ENCODE data around the gene LMF2. TPM values are rescaled to one million over a fixed set of nuclear protein-coding genes. Genes with fewer than 3 reads are reported as not detected.

Gene LMF2
- total RNA-seq, 2 experiments from 2014 or later = 107 to 114 TPM

DNA sequence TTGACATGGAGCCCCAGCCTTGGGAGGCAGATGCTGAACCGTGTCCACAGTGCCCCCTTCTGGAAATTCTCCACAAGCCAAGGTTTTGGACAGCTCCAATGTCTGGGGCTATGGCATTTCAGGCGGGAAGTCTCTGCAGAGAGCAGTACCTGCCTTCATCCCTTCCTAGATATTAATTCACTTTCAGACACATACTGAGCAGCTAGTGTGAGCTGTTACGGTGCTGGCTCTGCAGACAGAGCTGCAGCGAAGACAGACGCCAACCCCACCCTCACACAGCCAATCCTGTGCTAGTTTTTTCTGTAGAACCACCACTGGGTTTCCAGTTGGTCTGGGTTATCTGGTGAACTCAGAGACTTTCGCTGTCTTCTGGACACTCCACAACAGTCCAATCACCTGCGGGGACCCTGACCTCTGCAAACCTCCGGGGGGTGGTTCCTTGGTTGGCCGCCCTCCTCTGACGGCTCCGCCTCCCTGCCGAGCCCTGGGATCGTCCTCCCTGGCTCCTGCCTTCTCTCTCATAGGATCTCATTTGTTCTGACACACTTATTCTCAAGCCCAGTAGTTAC, 9.1 kb downstream of the LMF2 start:
- H3K27me3 Mint-ChIP-seq = no peaks in the 10 kb centered on the region
- Histone ChIP-seq H3K36me3 (ENCODE audit: insufficient read depth, low read length) (peaks cover 13% of the 10 kb centered on the region), H3K4me1 (ENCODE audit: insufficient read depth, low read length) (peaks cover 5% of the 10 kb centered on the region), H3K27ac (ENCODE audit: low read depth in 1 of 2, low read length in 2 of 2) (no peak overlapping the region), H3K4me3 (ENCODE audit: low read length) (no peak overlapping the region), H3K9me3 (ENCODE audit: control insufficient read depth in 1 of 2, insufficient read depth in 1 of 2, low read length in 2 of 2) (no peaks in the 10 kb centered on the region), H3K27me3 (ENCODE audit: control insufficient read depth in 1 of 2, insufficient read depth in 2 of 2, low read length in 2 of 2) (no peaks in the 10 kb centered on the region)
- ATAC-seq (ENCODE audit: poor library complexity) = peak; percentile 97
- intact Hi-C loops (cut with DNase I, micrococcal nuclease) = loop anchor here (1.0 to 5.0 kb wide), 4 partner anchors 46 to 246 kb away; partner anchors contain the start of gene HDAC10 (in 1 of the 2)
- no peak overlapping the region for H3K4me3 Mint-ChIP-seq
- peak; percentile 52 to 84 (median 64) for DNase-seq
- ChIA-PET POLR2A (interaction anchor here (0.6 to 1.9 kb wide), 10 partner anchors 10 to 123 kb away, joined by 3 to 11 read pairs (median 4); partner anchors contain the start of genes CHKB, LMF2, NCAPH2 and SCO2), CTCF (interaction anchor here (0.6 to 2.4 kb wide), 15 partner anchors 9 to 222 kb away, joined by 3 to 21 read pairs (median 4); partner anchors contain the start of genes LMF2, NCAPH2, SBF1 and SCO2)
- H3K9me3 Mint-ChIP-seq = no peaks in the 10 kb centered on the region
- H3K36me3 Mint-ChIP-seq (ENCODE audit: low read depth) = peaks cover 4% of the 10 kb centered on the region
- H3K27ac Mint-ChIP-seq = no peak overlapping the region
- TF ChIP-seq, protein P1, sequence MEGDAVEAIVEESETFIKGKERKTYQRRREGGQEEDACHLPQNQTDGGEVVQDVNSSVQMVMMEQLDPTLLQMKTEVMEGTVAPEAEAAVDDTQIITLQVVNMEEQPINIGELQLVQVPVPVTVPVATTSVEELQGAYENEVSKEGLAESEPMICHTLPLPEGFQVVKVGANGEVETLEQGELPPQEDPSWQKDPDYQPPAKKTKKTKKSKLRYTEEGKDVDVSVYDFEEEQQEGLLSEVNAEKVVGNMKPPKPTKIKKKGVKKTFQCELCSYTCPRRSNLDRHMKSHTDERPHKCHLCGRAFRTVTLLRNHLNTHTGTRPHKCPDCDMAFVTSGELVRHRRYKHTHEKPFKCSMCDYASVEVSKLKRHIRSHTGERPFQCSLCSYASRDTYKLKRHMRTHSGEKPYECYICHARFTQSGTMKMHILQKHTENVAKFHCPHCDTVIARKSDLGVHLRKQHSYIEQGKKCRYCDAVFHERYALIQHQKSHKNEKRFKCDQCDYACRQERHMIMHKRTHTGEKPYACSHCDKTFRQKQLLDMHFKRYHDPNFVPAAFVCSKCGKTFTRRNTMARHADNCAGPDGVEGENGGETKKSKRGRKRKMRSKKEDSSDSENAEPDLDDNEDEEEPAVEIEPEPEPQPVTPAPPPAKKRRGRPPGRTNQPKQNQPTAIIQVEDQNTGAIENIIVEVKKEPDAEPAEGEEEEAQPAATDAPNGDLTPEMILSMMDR (IDR thresholded peaks at IDR 0.05) = peak; percentile 79
- H3K4me1 Mint-ChIP-seq (ENCODE audit: low read depth) = peaks cover 9% of the 10 kb centered on the region

DNA sequence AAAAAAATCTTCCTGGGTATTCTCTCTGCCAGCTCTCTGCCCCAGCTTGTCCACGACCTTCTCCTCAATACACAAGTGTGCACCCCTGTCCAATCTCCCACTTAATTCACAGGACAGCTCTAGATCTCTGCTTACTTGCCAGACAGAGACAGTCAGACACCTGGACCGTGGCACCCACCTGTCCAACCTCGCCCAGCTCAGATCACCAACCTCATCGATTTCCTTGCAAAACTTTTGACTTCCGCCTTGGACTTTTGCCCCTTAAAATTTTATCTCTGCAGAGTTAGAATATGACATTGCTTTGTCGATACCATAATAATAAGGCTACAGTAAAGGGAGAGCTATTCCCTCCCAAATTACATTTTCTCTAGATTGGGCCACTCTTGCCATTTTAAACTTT, 10.4 kb downstream of the LMF2 start:
- Histone ChIP-seq H3K4me1 (ENCODE audit: insufficient read depth, low read length) (peaks cover 5% of the 10 kb centered on the region), H3K9me3 (ENCODE audit: control insufficient read depth in 1 of 2, insufficient read depth in 1 of 2, low read length in 2 of 2) (no peaks in the 10 kb centered on the region), H3K36me3 (ENCODE audit: insufficient read depth, low read length) (peaks cover under 1% of the 10 kb centered on the region), H3K27me3 (ENCODE audit: control insufficient read depth in 1 of 2, insufficient read depth in 2 of 2, low read length in 2 of 2) (no peaks in the 10 kb centered on the region), H3K27ac (ENCODE audit: low read depth in 1 of 2, low read length in 2 of 2) (no peak overlapping the region), H3K4me3 (ENCODE audit: low read length) (no peak overlapping the region)
- intact Hi-C loops (cut with DNase I, micrococcal nuclease) = loop anchor here (2.0 to 5.0 kb wide), 4 partner anchors 38 to 245 kb away; partner anchors contain the start of gene HDAC10 (in 1 of the 2)
- no peak for ATAC-seq (ENCODE audit: poor library complexity)
- POLR2A ChIA-PET = interaction anchor here (0.6 to 1.4 kb wide), 3 partner anchors 27 to 124 kb away, joined by 3 to 7 read pairs (median 3); no protein-coding TSS in a partner anchor
- TF ChIP-seq, protein P1 (IDR thresholded peaks at IDR 0.05) = no peak
- H3K4me3 Mint-ChIP-seq = no peak overlapping the region
- no peaks in the 10 kb centered on the region for H3K27me3 Mint-ChIP-seq
- CTCF ChIA-PET = interaction anchor here (1.4 to 2.4 kb wide), 6 partner anchors 18 to 221 kb away, joined by 4 to 21 read pairs (median 6); partner anchors contain the start of genes SCO2 and SYCE3
- H3K4me1 Mint-ChIP-seq (ENCODE audit: low read depth) = peaks cover 9% of the 10 kb centered on the region
- peaks cover 2% of the 10 kb centered on the region for H3K36me3 Mint-ChIP-seq (ENCODE audit: low read depth)
- no peaks in the 10 kb centered on the region for H3K9me3 Mint-ChIP-seq
- H3K27ac Mint-ChIP-seq = no peak overlapping the region
- no peak for DNase-seq

DNA sequence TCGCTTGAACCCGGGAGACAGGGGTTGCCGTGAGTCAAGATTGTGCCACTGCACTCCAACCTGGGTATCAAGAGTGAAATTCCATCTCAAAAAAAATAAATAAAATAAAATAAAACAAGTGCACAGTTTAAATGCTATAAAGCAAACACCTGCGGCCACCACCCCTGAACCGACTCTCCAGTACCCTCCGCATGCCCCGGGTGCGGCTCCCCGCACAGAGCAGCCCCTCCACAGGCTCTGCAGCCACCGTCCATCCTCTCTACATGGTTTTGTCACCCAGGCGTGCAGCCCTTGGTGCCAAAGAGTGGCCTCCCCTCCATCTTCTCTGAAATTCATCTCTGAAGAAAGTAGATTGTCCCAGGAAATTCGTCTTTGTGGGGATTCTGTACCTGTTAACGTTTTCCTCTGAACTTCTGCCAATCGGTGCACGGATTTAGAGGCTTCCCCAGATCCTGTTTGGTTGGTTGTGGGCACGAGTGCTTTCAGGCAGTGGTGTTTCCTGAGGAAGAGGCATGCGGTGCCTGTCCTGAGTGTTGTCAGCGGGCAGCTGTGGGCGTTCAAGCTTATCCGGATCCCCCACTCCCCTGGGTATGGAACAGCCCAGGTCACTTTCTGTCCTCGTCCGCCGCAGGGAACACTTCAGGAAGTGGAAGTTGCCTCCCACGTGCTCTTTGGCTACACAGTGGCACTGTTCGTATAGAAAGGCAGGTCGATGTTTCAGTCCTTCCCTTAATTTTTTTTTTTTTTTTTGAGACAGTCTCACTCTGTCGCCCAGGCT, 16.8 kb downstream of the LMF2 start:
- intact Hi-C loops (cut with DNase I, micrococcal nuclease) = no loop called here
- ChIA-PET POLR2A (no interaction called here), CTCF (no interaction called here)
- H3K27ac ChIP-seq (ENCODE audit: low read depth in 1 of 2, low read length in 2 of 2) = no peak overlapping the region
- peaks cover 12% of the 10 kb centered on the region for H3K4me1 ChIP-seq (ENCODE audit: insufficient read depth, low read length)
- H3K4me1 Mint-ChIP-seq (ENCODE audit: low read depth) = peaks cover 12% of the 10 kb centered on the region
- H3K9me3 Mint-ChIP-seq = no peaks in the 10 kb centered on the region
- H3K36me3 Mint-ChIP-seq (ENCODE audit: low read depth) = no peaks in the 10 kb centered on the region
- H3K4me3 Mint-ChIP-seq = peak overlapping the region; percentile 48
- H3K9me3 ChIP-seq (ENCODE audit: control insufficient read depth in 1 of 2, insufficient read depth in 1 of 2, low read length in 2 of 2) = no peaks in the 10 kb centered on the region
- H3K27me3 Mint-ChIP-seq = no peaks in the 10 kb centered on the region
- H3K36me3 ChIP-seq (ENCODE audit: insufficient read depth, low read length) = no peaks in the 10 kb centered on the region
- H3K4me3 ChIP-seq (ENCODE audit: low read length) = no peak overlapping the region
- H3K27me3 ChIP-seq (ENCODE audit: control insufficient read depth in 1 of 2, insufficient read depth in 2 of 2, low read length in 2 of 2) = no peaks in the 10 kb centered on the region
- TF ChIP-seq, protein P1 (IDR thresholded peaks at IDR 0.05) = no peak
- ATAC-seq (ENCODE audit: poor library complexity) (no peak), DNase-seq (peak in 2 of 14 experiments; percentile 21 to 24)
- H3K27ac Mint-ChIP-seq = no peak overlapping the region
